Measurements from ENCODE around the gene LARGE1.

LARGE1 gene

GRCh38 chr22:33426451-33426850 lies 493.8 kb downstream of the LARGE1 start:
- DNase-seq (ENCODE audit: low spot score), result no peak

- DNase-seq (ENCODE audit: low spot score), result no peak
Observed at GRCh38 chr22:33421859-33422258, 498.4 kb downstream of the LARGE1 start.

- DNase-seq (ENCODE audit: low spot score), result no peak
Observed at GRCh38 chr22:33418484-33418883, 501.8 kb downstream of the LARGE1 start.

GRCh38 chr22:33415401-33415800 lies 504.9 kb downstream of the LARGE1 start:
- no peak for DNase-seq (ENCODE audit: low spot score)

GRCh38 chr22:33409079-33409478 lies 511.2 kb downstream of the LARGE1 start:
- no peak for DNase-seq (ENCODE audit: low spot score)

GRCh38 chr22:33405194-33405593 lies 515.1 kb downstream of the LARGE1 start:
- no peak for DNase-seq (ENCODE audit: low spot score)

GRCh38 chr22:33404723-33405122 lies 515.6 kb downstream of the LARGE1 start:
- no peak for DNase-seq (ENCODE audit: low spot score)

GRCh38 chr22:33402325-33402724 lies 518.0 kb downstream of the LARGE1 start:
- no peak for DNase-seq (ENCODE audit: low spot score)

GRCh38 chr22:33401291-33401690 lies 519.0 kb downstream of the LARGE1 start:
- peak; percentile 63 for DNase-seq (ENCODE audit: low spot score)

- DNase-seq (ENCODE audit: low spot score), result no peak
Observed at GRCh38 chr22:33400891-33401290, 519.4 kb downstream of the LARGE1 start.

GRCh38 chr22:33400061-33400840 lies 520.0 kb downstream of the LARGE1 start:
- no peak for DNase-seq (ENCODE audit: low spot score)

GRCh38 chr22:33397381-33397907 lies 522.8 kb downstream of the LARGE1 start:
- no peak for DNase-seq (ENCODE audit: low spot score)

- DNase-seq (ENCODE audit: low spot score), result no peak
Observed at GRCh38 chr22:33393432-33393831, 526.8 kb downstream of the LARGE1 start.

- DNase-seq (ENCODE audit: low spot score), result no peak
Observed at GRCh38 chr22:33391298-33391697, 529.0 kb downstream of the LARGE1 start.

GRCh38 chr22:33389936-33390335 lies 530.3 kb downstream of the LARGE1 start:
- no peak for DNase-seq (ENCODE audit: low spot score)

- no peak for DNase-seq (ENCODE audit: low spot score)
Observed at GRCh38 chr22:33386270-33386669, 534.0 kb downstream of the LARGE1 start.

- DNase-seq (ENCODE audit: low spot score), result no peak
Observed at GRCh38 chr22:33385611-33386010, 534.7 kb downstream of the LARGE1 start.

- DNase-seq (ENCODE audit: low spot score), result no peak
Observed at GRCh38 chr22:33382436-33382835, 537.8 kb downstream of the LARGE1 start.

GRCh38 chr22:33381531-33382406 lies 538.5 kb downstream of the LARGE1 start:
- DNase-seq (ENCODE audit: low spot score), result no peak

GRCh38 chr22:33380789-33381530 lies 539.3 kb downstream of the LARGE1 start:
- peak; percentile 89 for DNase-seq (ENCODE audit: low spot score)

GRCh38 chr22:33379836-33380235 lies 540.4 kb downstream of the LARGE1 start:
- DNase-seq (ENCODE audit: low spot score), result no peak

GRCh38 chr22:33372875-33373274 lies 547.4 kb downstream of the LARGE1 start:
- no peak for DNase-seq (ENCODE audit: low spot score)
